ENCODE results near the gene BBX. TPM values are rescaled to one million over a fixed set of nuclear protein-coding genes. Genes with fewer than 3 reads are reported as not detected.

BBX gene
- total RNA-seq, 4 donors from 2014 or later = 73.0 to 216 (median 106) TPM

GRCh38 chr3:107632576-107632975 is 109.8 kb downstream of the BBX start:
- H3K27me3 ChIP-seq = no peaks in the 10 kb centered on the region
- DNase-seq = no peak
- no peak overlapping the region for H3K27ac ChIP-seq
- WGBS, 2 donors = 84 to 95% methylated on average over 2 of the region's 2 CpGs
- H3K4me1 ChIP-seq = peaks cover 5 to 6% of the 10 kb centered on the region in 2 donors
- intact Hi-C loops (cut with DNase I) = no loop called here
- no peak for TF ChIP-seq POLR2A (IDR thresholded peaks at IDR 0.05)
- TF ChIP-seq, protein P1, sequence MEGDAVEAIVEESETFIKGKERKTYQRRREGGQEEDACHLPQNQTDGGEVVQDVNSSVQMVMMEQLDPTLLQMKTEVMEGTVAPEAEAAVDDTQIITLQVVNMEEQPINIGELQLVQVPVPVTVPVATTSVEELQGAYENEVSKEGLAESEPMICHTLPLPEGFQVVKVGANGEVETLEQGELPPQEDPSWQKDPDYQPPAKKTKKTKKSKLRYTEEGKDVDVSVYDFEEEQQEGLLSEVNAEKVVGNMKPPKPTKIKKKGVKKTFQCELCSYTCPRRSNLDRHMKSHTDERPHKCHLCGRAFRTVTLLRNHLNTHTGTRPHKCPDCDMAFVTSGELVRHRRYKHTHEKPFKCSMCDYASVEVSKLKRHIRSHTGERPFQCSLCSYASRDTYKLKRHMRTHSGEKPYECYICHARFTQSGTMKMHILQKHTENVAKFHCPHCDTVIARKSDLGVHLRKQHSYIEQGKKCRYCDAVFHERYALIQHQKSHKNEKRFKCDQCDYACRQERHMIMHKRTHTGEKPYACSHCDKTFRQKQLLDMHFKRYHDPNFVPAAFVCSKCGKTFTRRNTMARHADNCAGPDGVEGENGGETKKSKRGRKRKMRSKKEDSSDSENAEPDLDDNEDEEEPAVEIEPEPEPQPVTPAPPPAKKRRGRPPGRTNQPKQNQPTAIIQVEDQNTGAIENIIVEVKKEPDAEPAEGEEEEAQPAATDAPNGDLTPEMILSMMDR (IDR thresholded peaks at IDR 0.05) = no peak
- no peaks in the 10 kb centered on the region for H3K9me3 ChIP-seq
- H3K36me3 ChIP-seq = no peaks in the 10 kb centered on the region
- H3K4me3 ChIP-seq (replicated peaks in 1 of 3) = no peak overlapping the region

GRCh38 chr3:107633327-107634098 is 110.8 kb downstream of the BBX start:
- no peak overlapping the region for H3K27ac ChIP-seq
- intact Hi-C loops (cut with DNase I) = no loop called here
- no peaks in the 10 kb centered on the region for H3K36me3 ChIP-seq
- TF ChIP-seq, protein P1 (IDR thresholded peaks at IDR 0.05) = no peak
- no peak for TF ChIP-seq POLR2A (IDR thresholded peaks at IDR 0.05)
- H3K4me1 ChIP-seq = peaks cover 5 to 6% of the 10 kb centered on the region in 2 donors
- H3K4me3 ChIP-seq (replicated peaks in 1 of 3) = no peak overlapping the region
- DNase-seq = no peak
- H3K9me3 ChIP-seq = no peaks in the 10 kb centered on the region
- WGBS, 2 donors = 84 to 88% methylated on average over 3 of the region's 3 CpGs
- no peaks in the 10 kb centered on the region for H3K27me3 ChIP-seq

GRCh38 chr3:107634099-107634489 is 111.3 kb downstream of the BBX start:
- no peak overlapping the region for H3K27ac ChIP-seq
- H3K9me3 ChIP-seq = no peaks in the 10 kb centered on the region
- H3K4me1 ChIP-seq = peaks cover 5 to 6% of the 10 kb centered on the region in 2 donors
- no peak overlapping the region for H3K4me3 ChIP-seq (replicated peaks in 1 of 3)
- no peaks in the 10 kb centered on the region for H3K36me3 ChIP-seq
- H3K27me3 ChIP-seq = no peaks in the 10 kb centered on the region
- DNase-seq = no peak
- 96% methylated on average over 3 of the region's 3 CpGs for WGBS, 2 donors
- intact Hi-C loops (cut with DNase I) = no loop called here
- TF ChIP-seq POLR2A (IDR thresholded peaks at IDR 0.05) = no peak
- TF ChIP-seq, protein P1 (IDR thresholded peaks at IDR 0.05) = no peak

GRCh38 chr3:107637416-107638183 is 114.8 kb downstream of the BBX start:
- no peak for DNase-seq
- WGBS, 2 donors = 88 to 89% methylated on average over 5 of the region's 5 CpGs
- TF ChIP-seq, protein P1 (IDR thresholded peaks at IDR 0.05) = no peak
- TF ChIP-seq POLR2A (IDR thresholded peaks at IDR 0.05) = no peak
- Histone ChIP-seq H3K9me3 (no peaks in the 10 kb centered on the region), H3K36me3 (no peaks in the 10 kb centered on the region), H3K27ac (no peak overlapping the region), H3K27me3 (no peaks in the 10 kb centered on the region), H3K4me3 (replicated peaks in 1 of 3) (no peak overlapping the region), H3K4me1 (peaks cover 5 to 6% of the 10 kb centered on the region in 2 donors)
- intact Hi-C loops (cut with DNase I) = no loop called here

Data from thyroid gland (tissue), 4 donors.